B cell (primary cell): Measurements from ENCODE around the gene MAJIN.

ENCODE experiments used
- CTCF ChIP-seq: fragments of 200-600 bp; IDR thresholded peaks from one replicate; pipeline ENCODE4 v1.8.0; 2022; ENCODE audit warnings: antibody characterized with exemption, mild to moderate bottlenecking
- EZH2 ChIP-seq: IDR thresholded peaks from 2 replicates; pipeline ENCODE4 v1.6.1; 2012; ENCODE audit warnings: borderline replicate concordance, low read depth, mild to moderate bottlenecking, moderate library complexity, low read length; ENCODE audit not compliant: insufficient read depth, poor library complexity, severe bottlenecking

- TF ChIP-seq CTCF (no peak), EZH2 (no peak)
Observed at GRCh38 chr11:65017937-65018336, 46.0 kb upstream of the MAJIN start.
